Keratinocyte (primary cell): Measurements from ENCODE around the gene MORC4. TPM values are rescaled to one million over a fixed set of nuclear protein-coding genes. Genes with fewer than 3 reads are reported as not detected.

ENCODE experiments used
- DNase-seq: peaks from one replicate; pipeline ENCODE4 v3.0.0-alpha.2; 2011; ENCODE audit warnings: low read depth, missing footprints, low spot score
- FAIRE-seq: peaks from 2 replicates; lab custom pipeline; 2011; peaks lifted over from hg19 to GRCh38; lab: Jason Lieb, UNC
- H2AFZ ChIP-seq: 2 replicates; pipeline ENCODE4 v1.6.0; 2012; ENCODE audit warnings: low read length, control low read depth, inconsistent platforms; ENCODE audit not compliant: control insufficient read depth
- H3K27ac ChIP-seq: 2 replicates; pipeline ENCODE4 v1.5.1; 2011; ENCODE audit warnings: low read length; ENCODE audit not compliant: control insufficient read depth, insufficient read depth
- H3K27me3 ChIP-seq: 3 replicates; pipeline ENCODE4 v1.6.0; 2011; ENCODE audit warnings: low read length; ENCODE audit not compliant: control insufficient read depth, insufficient read depth; ENCODE audit errors: extremely low read depth
- H3K36me3 ChIP-seq, 2 experiments: 2 replicates in 1 of 2; 3 replicates in 1 of 2; pipeline ENCODE4 v1.5.1; 2011; ENCODE audit warnings: low read length in 2 of 2, mild to moderate bottlenecking in 1 of 2; ENCODE audit not compliant: control insufficient read depth in 2 of 2, insufficient read depth in 2 of 2; ENCODE audit errors: extremely low read depth in 1 of 2
- H3K4me1 ChIP-seq: 3 replicates; pipeline ENCODE4 v1.5.1; 2011; ENCODE audit warnings: low read length; ENCODE audit not compliant: control insufficient read depth, insufficient read depth; ENCODE audit errors: extremely low read depth
- H3K4me2 ChIP-seq: 3 replicates; pipeline ENCODE4 v1.6.0; 2011; ENCODE audit warnings: low read depth, low read length; ENCODE audit not compliant: control insufficient read depth, insufficient read depth; ENCODE audit errors: extremely low read depth
- H3K4me3 ChIP-seq, 3 experiments: fragments of 200-600 bp in 1 of 3; sonication (generic) in 1 of 3; 2 replicates in 2 of 3; 3 replicates in 1 of 3; pipeline ENCODE4 v1.5.1; 2011 to 2016; ENCODE audit warnings: low read length in 3 of 3, mild to moderate bottlenecking in 3 of 3, control low read depth in 2 of 3, inconsistent platforms in 1 of 3, low read depth in 1 of 3, mixed read lengths in 1 of 3, mixed run types in 1 of 3, moderate library complexity in 1 of 3; ENCODE audit not compliant: control insufficient read depth in 2 of 3, insufficient read depth in 2 of 3; ENCODE audit errors: extremely low read depth in 1 of 3
- H3K79me2 ChIP-seq: 2 replicates; pipeline ENCODE4 v1.6.0; 2012; ENCODE audit warnings: low read length; ENCODE audit not compliant: control insufficient read depth, insufficient read depth
- H3K9ac ChIP-seq: 3 replicates; pipeline ENCODE4 v1.6.0; 2011; ENCODE audit warnings: low read length; ENCODE audit not compliant: control insufficient read depth, insufficient read depth; ENCODE audit errors: extremely low read depth
- H3K9me1 ChIP-seq: 3 replicates; pipeline ENCODE4 v1.6.0; 2011; ENCODE audit warnings: low read length; ENCODE audit not compliant: control insufficient read depth, insufficient read depth; ENCODE audit errors: extremely low read depth
- H3K9me3 ChIP-seq: 2 replicates; pipeline ENCODE4 v1.5.1; 2012; ENCODE audit warnings: low read depth, low read length; ENCODE audit not compliant: control insufficient read depth
- H4K20me1 ChIP-seq: 3 replicates; pipeline ENCODE4 v1.6.0; 2011; ENCODE audit warnings: low read length; ENCODE audit not compliant: control insufficient read depth, insufficient read depth; ENCODE audit errors: extremely low read depth
- CTCF ChIP-seq, 3 experiments: IDR thresholded peaks in 1 of 3; conservative IDR thresholded peaks in 1 of 3; optimal IDR thresholded peaks in 1 of 3; 2 replicates in 2 of 3; 3 replicates in 1 of 3; pipeline versions ENCODE3 to v1.5.1; 2011; ENCODE audit warnings: low read length in 3 of 3, mild to moderate bottlenecking in 3 of 3, moderate library complexity in 2 of 3, control low read depth in 1 of 3, inconsistent platforms in 1 of 3; ENCODE audit not compliant: insufficient read depth in 2 of 3; ENCODE audit errors: extremely low read depth in 1 of 3
- EZH2 ChIP-seq: IDR thresholded peaks from one replicate; pipeline ENCODE4 v1.6.1; 2012; ENCODE audit warnings: inconsistent platforms, mild to moderate bottlenecking, low read length, moderate library complexity
- dilution Hi-C: fragments of 300-500 bp; cut with MboI; formaldehyde crosslinking; loops from one replicate; pipeline ENCODE4 v1.7.0; 2020; ENCODE audit warnings: low sequenced_read_pairs; ENCODE audit not compliant: extremely low pct_ligation_motif_present
- polyA plus RNA-seq, 5 experiments: library from polyadenylated mRNA; depleted of rRNA in 3 of 5; stranded (reverse) in 3 of 5; stranded (forward) in 1 of 5; unstranded in 1 of 5; fragments of >200 nt; gene quantifications; 1 replicate in 1 of 5; 2 replicates in 3 of 5; 3 replicates in 1 of 5; pipeline versions ENCODE4 v1.2.1 to v1.2.3, GENCODE V29; 2011 to 2012; ENCODE audit warnings: missing spikeins in 2 of 5, low read depth in 1 of 5, low replicate concordance in 1 of 5

Gene MORC4
- polyA plus RNA-seq, 1 donor (not counting 4 experiments of a cell fraction or from before 2014, with no cell fraction given): 21.0 TPM

- H3K4me2 ChIP-seq: peak overlapping the region; percentile 63
- DNase-seq (no peak), FAIRE-seq (peak; percentile 69)
- H3K4me3 ChIP-seq: peak overlapping the region; percentile 48 to 78 (median 60)
- H3K36me3 ChIP-seq: no peaks in the 10 kb centered on the region
- peak overlapping the region; percentile 63 for H3K9ac ChIP-seq
- dilution Hi-C loops: no loop called here
- TF ChIP-seq CTCF (optimal IDR thresholded peaks at IDR 0.05 in 1 of 3, IDR thresholded peaks at IDR 0.05 in 1 of 3, conservative IDR thresholded peaks at IDR 0.05 in 1 of 3; ENCODE audit: extremely low read depth in 1 of 3, insufficient read depth in 2 of 3, low read length in 3 of 3) (peak; percentile 40 to 83 (median 58)), EZH2 (no peak)
- H3K79me2 ChIP-seq: peaks cover 3% of the 10 kb centered on the region
- peak overlapping the region; percentile 44 for H2AFZ ChIP-seq
- no peaks in the 10 kb centered on the region for H3K9me1 ChIP-seq
- peak overlapping the region; percentile 42 for H3K27ac ChIP-seq
- no peaks in the 10 kb centered on the region for H3K9me3 ChIP-seq
- H3K27me3 ChIP-seq: no peaks in the 10 kb centered on the region
- H3K4me1 ChIP-seq: peaks cover 5% of the 10 kb centered on the region
- no peaks in the 10 kb centered on the region for H4K20me1 ChIP-seq
Observed at GRCh38 chrX:106999002-106999975, 723 bp downstream of the MORC4 start.

- dilution Hi-C loops: no loop called here
- no peak for TF ChIP-seq CTCF (optimal IDR thresholded peaks at IDR 0.05 in 1 of 3, IDR thresholded peaks at IDR 0.05 in 1 of 3, conservative IDR thresholded peaks at IDR 0.05 in 1 of 3; ENCODE audit: extremely low read depth in 1 of 3, insufficient read depth in 2 of 3, low read length in 3 of 3)
- Histone ChIP-seq H3K79me2 (peaks cover 3% of the 10 kb centered on the region), H2AFZ (no peak overlapping the region), H3K4me1 (peaks cover 5% of the 10 kb centered on the region), H4K20me1 (no peaks in the 10 kb centered on the region), H3K9ac (no peak overlapping the region), H3K9me3 (no peaks in the 10 kb centered on the region), H3K4me2 (no peak overlapping the region), H3K4me3 (no peak overlapping the region), H3K27ac (no peak overlapping the region), H3K27me3 (no peaks in the 10 kb centered on the region), H3K9me1 (no peaks in the 10 kb centered on the region), H3K36me3 (no peaks in the 10 kb centered on the region)
- FAIRE-seq (no peak), DNase-seq (no peak)
Observed at GRCh38 chrX:106997611-106998010, 2.4 kb downstream of the MORC4 start.
